Right atrium auricular region (tissue), 2 donors: ENCODE data around the gene CREB5. TPM values are rescaled to one million over a fixed set of nuclear protein-coding genes. Genes with fewer than 3 reads are reported as not detected.

Experiments
- DNase-seq: peaks from one replicate; pipeline ENCODE4 v3.0.0-alpha.2; 2019; ENCODE audit warnings: low spot score
- H3K27ac ChIP-seq, 2 donors: fragments of 200-600 bp; sonication (generic); 1 replicate in 1 of 2; 2 replicates in 1 of 2; pipeline ENCODE4 v1.5.1; 2016 to 2019
- H3K27me3 ChIP-seq, 2 donors: fragments of 200-600 bp; sonication (generic); one replicate each; pipeline versions ENCODE4 v1.5.1 to v1.6.0; 2017 to 2019
- H3K36me3 ChIP-seq: fragments of 200-600 bp; sonication (generic); one replicate; pipeline ENCODE4 v1.5.1; 2016
- H3K4me1 ChIP-seq, 2 donors: fragments of 200-600 bp; sonication (generic); one replicate each; pipeline versions ENCODE4 v1.5.1 to v1.6.0; 2017 to 2019
- H3K4me3 ChIP-seq, 2 donors: fragments of 200-600 bp; sonication (generic); 1 replicate in 1 of 2; 2 replicates in 1 of 2; pipeline ENCODE4 v1.5.1; 2017 to 2019; ENCODE audit warnings: mild to moderate bottlenecking in 1 of 2, moderate library complexity in 1 of 2
- H3K9me3 ChIP-seq, 2 donors: fragments of 200-600 bp; sonication (generic); one replicate each; pipeline ENCODE4 v1.5.1; 2019
- CTCF ChIP-seq, 2 donors: fragments of 200-600 bp; sonication (generic); IDR thresholded peaks; one replicate each; pipeline ENCODE4 v1.5.1; 2019; ENCODE audit warnings: antibody characterized with exemption in 2 of 2
- total RNA-seq, 2 donors: library from RNA; depleted of rRNA; stranded (reverse); fragments of >200 nt; gene quantifications; one replicate each; pipeline ENCODE4 v1.1.0, GENCODE V29; 2016

The CREB5 gene
- total RNA-seq, 2 donors from 2014 or later: 10.5 to 20.8 TPM

GRCh38 chr7:28423112-28423511 lies 10.8 kb downstream of the CREB5 start:
- no peak overlapping the region for H3K4me3 ChIP-seq
- no peaks in the 10 kb centered on the region for H3K27me3 ChIP-seq
- TF ChIP-seq CTCF (IDR thresholded peaks at IDR 0.05): no peak
- no peaks in the 10 kb centered on the region for H3K9me3 ChIP-seq
- no peak overlapping the region for H3K27ac ChIP-seq
- no peaks in the 10 kb centered on the region for H3K4me1 ChIP-seq
- DNase-seq: no peak
- H3K36me3 ChIP-seq: no peaks in the 10 kb centered on the region

GRCh38 chr7:28423918-28424514 lies 11.7 kb downstream of the CREB5 start:
- H3K27ac ChIP-seq: no peak overlapping the region
- H3K4me3 ChIP-seq: no peak overlapping the region
- no peaks in the 10 kb centered on the region for H3K4me1 ChIP-seq
- DNase-seq: no peak
- TF ChIP-seq CTCF (IDR thresholded peaks at IDR 0.05): no peak
- no peaks in the 10 kb centered on the region for H3K9me3 ChIP-seq
- no peaks in the 10 kb centered on the region for H3K27me3 ChIP-seq
- no peaks in the 10 kb centered on the region for H3K36me3 ChIP-seq

GRCh38 chr7:28425496-28425895 lies 13.2 kb downstream of the CREB5 start:
- Histone ChIP-seq H3K4me1 (no peaks in the 10 kb centered on the region), H3K27ac (no peak overlapping the region), H3K4me3 (no peak overlapping the region), H3K27me3 (no peaks in the 10 kb centered on the region), H3K36me3 (no peaks in the 10 kb centered on the region), H3K9me3 (no peaks in the 10 kb centered on the region)
- no peak for TF ChIP-seq CTCF (IDR thresholded peaks at IDR 0.05)
- no peak for DNase-seq

- no peaks in the 10 kb centered on the region for H3K36me3 ChIP-seq
- no peak overlapping the region for H3K4me3 ChIP-seq
- no peaks in the 10 kb centered on the region for H3K27me3 ChIP-seq
- H3K9me3 ChIP-seq: no peaks in the 10 kb centered on the region
- no peak for DNase-seq
- no peaks in the 10 kb centered on the region for H3K4me1 ChIP-seq
- no peak for TF ChIP-seq CTCF (IDR thresholded peaks at IDR 0.05)
- no peak overlapping the region for H3K27ac ChIP-seq
Observed at GRCh38 chr7:28427236-28427635, 14.9 kb downstream of the CREB5 start.

- no peaks in the 10 kb centered on the region for H3K9me3 ChIP-seq
- no peaks in the 10 kb centered on the region for H3K27me3 ChIP-seq
Observed at GRCh38 chr7:28430616-28431015, 18.3 kb downstream of the CREB5 start.

More at GRCh38 chr7:28430616-28431015, 18.3 kb downstream of the CREB5 start:
- no peak overlapping the region for H3K4me3 ChIP-seq
- no peak for DNase-seq
- H3K4me1 ChIP-seq: peaks cover 0 to 4% of the 10 kb centered on the region in 2 donors
- H3K27ac ChIP-seq: no peak overlapping the region
- H3K36me3 ChIP-seq: no peaks in the 10 kb centered on the region
- no peak for TF ChIP-seq CTCF (IDR thresholded peaks at IDR 0.05)
